GM21367 (cell line): Measurements from ENCODE around the gene RHOD.

Experiments used
- ATAC-seq: cut with Tn5 transposase; IDR thresholded peaks from one replicate; pipeline ENCODE4 v1.9.1; 2021; ENCODE audit not compliant: unreplicated experiment

The RHOD gene, protein sequence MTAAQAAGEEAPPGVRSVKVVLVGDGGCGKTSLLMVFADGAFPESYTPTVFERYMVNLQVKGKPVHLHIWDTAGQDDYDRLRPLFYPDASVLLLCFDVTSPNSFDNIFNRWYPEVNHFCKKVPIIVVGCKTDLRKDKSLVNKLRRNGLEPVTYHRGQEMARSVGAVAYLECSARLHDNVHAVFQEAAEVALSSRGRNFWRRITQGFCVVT

DNA sequence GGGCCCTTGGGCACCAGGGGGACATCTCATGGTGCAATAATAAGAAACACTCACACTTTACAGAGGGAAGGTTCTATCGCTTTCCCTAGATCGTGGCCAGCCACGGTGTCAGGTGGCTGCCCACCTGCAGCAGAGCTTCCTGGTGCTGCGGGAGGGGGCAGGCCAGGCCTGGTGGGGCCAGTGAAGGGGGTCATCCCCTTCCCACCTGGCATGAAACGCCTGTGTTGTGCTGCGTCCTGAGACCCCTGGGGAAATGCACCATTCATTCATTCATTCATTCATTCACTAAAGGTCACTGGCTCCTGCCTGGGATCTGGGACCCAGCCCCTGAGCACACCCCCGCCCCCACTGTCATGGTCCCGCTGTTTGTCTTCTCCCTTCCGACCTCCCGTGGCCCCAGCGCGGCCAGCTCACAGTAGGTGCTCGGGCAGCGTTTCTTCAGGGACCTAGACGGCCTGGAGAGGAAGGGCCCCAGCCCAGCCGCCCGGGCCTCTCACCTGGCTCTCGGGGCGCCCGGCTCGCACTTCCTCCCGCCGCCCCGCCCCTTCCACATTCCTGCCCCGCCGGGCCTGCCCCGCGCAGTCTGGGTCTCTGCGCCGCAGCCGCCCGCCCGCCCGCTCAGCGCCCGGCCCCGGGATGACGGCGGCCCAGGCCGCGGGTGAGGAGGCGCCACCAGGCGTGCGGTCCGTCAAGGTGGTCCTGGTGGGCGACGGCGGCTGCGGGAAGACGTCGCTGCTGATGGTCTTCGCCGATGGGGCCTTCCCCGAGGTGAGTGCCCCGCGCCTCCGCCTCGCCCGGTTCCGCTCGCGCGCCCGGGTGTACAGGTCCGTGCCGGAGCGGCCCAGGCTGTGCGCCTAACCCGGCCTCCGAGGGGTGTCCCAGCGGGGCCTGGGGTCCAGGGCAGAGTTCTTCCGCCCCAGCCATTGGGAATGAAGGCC lies at the start of gene RHOD:
TSS of gene RHOD (plus strand) at position 581 of the 938 bp plus-strand sequence. CDS start at position 637, 56 bp downstream.
- no peak for ATAC-seq

DNA sequence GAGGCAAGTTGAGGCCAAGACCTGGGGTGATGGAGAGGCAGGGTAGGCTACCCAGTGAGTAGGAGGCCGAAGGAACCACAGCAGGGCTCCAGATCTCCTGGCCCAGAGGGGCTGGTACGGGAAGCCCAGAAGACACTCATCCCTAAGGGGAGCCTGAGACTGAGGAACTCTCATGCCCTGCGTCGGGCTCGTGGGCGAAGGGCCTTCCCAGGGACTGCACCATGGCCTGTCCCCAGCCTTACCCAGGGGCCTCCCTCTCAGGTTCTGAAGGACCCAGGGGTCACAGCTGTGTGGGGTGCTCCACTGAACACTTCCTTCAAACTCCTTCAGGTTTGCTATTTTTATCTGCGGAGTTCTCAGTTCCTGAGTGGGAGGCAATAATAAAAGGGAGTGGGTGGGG lies 49.5 kb upstream of the RHOD start:
- ATAC-seq = no peak

DNA sequence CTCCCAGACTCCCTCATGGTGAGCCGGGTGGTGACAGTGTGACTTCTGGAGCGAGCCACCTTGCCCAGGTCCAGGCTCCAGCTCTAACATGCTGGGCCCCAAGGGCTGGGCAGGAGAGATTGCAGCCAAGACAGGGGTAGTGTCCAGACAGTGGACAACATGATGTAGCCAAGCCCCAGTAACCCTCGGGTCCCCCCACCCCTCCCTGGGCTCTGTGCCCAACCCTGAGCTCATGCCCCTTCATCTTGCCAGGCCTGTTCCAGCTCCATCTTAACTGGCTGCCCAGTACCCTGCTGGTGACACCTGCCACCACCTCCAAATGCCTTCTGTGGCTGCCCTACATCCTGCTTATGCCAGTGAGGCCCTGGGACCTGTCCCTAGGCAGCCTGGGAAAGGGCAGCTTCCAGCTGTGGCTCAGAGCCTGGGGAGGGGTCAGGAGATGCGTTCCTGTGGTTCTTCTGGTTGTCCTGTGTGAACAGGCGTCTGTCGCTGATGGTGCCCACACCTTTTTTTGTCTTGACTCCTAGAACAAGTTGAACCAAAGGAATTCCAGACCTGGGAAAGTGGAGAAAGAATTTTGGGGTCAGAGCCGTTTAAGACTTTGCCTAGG lies 46.2 kb upstream of the RHOD start:
- no peak for ATAC-seq

DNA sequence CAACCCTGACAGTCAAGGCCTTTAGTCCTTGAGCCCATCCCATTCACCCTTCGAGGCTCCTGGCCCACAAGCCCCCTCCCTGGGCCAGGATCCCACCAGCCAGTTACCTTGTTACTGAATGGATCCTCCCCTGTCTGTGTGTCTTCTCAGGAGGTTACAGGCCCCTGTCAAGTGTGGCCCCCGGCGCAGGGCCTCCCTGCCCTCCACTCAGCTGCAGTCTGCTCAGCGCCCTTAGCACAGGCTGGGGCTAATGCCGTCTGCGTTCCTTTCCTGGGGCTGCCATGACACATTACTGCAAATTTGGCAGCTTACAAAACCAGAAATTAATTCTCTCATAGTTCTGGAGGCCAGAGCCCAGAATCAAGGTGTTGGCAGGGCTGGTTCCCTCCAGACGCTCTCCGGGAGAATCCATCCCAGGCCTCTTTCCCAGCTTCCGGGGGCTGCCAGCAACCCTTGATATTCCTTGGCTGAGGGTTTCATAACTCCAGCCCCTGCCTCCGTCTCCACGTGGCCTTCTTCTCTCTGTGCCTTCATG lies 43.1 kb upstream of the RHOD start:
- ATAC-seq = no peak

DNA sequence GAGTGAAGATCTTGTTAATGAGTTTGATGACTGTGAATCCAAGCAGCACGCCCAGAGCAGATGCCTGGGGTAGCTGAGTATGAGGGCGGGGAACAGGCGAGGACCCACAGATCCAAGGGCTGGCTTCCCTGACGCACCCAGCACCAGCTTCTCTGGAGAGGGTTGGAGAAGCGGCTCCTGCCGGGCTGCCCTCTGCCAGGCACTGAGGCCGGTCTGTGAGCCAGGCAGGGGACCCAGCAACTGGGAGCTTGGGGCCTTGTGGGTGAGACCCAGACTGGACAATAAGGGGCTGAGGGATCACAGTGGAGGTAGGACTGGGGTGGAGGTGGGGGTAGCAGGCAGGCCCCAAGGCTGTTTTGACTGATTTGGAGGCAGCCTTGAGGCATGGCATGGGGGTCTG lies 42.3 kb upstream of the RHOD start:
- ATAC-seq = no peak

DNA sequence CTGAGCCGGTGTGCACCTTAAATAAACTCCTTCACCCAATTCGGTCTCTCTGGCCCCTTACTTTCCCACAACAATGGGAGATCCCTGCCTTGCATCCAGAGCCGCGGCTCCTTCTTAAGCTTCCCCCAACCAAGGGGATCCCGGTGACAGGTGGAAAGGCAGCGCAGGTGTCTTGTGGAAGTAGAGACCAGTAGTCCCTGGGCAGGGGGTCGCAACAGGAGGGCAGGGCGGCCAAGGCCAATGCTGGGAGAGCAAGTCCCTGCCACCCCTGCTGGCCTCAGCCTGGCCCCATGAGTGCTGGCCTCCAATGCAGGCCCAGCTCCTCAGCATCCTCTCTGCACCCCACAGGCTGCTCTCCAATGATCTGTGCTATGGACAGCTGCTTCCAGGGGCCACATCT lies 41.6 kb upstream of the RHOD start:
- ATAC-seq = no peak

DNA sequence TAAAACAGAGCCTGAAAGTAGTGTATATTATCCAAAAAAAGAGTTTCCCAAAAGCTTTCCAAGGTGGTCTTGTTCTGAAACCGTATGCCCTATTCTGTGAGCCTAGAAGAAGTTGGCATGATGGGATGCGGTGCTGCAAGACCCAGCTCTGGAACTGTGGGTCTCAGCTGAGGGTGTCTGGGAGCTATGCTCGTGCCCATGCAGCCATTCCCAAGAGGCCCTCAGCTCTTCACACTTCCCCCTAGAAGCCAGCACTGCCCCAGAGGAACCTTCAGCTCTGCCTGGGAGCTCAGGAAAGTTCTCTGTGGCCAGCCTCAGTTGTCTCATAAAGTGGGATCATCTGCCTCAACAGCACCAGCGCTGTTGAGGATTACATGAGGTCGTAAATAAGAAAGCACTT lies 40.1 kb upstream of the RHOD start:
- ATAC-seq = no peak

DNA sequence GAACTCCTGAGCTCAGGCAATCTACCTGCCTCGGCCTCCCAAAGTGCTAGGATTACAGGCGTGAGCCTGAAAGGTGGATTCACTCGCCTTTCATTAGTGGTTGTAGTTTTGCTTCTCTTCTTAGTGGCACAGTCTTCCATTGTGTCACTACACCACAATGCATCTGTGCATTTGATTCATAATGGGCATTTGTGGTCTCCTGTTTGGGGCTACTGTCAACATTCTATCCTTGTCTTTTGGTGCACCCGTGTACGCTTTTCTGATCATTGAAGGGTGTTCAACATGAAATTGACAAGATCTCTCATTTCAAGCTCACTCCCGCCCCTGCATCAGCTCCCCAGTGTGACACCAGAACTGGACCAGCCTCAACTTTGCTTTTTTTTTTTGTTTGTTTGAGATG lies 35.7 kb upstream of the RHOD start:
- no peak for ATAC-seq

DNA sequence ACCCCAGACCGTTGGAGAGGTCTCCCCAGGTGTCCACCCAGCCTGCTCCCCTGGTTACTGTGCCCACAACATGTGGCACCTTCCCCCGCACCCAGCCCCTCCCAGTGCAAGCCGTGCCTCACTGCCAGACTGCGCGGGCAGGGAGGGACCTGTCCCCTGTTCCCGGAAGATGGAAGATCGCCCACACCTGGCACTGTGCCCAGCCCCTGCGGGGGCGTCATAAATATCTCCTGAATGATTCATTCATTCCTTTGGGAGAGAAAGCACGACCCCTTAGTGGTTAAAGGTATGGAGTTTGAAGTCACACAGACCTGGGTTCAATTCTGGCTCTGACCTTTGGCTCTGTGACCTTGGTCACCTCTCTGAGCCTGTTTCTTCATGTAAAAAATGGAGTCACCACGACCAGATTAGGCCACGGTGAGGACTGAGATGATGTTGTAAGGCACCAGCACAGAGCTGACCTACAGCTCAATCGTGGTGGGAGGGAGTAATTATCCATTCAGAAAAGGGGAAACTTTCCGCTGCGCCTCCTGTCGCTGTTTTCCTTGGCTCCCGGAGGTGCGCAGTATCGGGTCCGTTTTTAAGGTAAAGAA lies 34.2 kb upstream of the RHOD start:
- ATAC-seq = no peak

DNA sequence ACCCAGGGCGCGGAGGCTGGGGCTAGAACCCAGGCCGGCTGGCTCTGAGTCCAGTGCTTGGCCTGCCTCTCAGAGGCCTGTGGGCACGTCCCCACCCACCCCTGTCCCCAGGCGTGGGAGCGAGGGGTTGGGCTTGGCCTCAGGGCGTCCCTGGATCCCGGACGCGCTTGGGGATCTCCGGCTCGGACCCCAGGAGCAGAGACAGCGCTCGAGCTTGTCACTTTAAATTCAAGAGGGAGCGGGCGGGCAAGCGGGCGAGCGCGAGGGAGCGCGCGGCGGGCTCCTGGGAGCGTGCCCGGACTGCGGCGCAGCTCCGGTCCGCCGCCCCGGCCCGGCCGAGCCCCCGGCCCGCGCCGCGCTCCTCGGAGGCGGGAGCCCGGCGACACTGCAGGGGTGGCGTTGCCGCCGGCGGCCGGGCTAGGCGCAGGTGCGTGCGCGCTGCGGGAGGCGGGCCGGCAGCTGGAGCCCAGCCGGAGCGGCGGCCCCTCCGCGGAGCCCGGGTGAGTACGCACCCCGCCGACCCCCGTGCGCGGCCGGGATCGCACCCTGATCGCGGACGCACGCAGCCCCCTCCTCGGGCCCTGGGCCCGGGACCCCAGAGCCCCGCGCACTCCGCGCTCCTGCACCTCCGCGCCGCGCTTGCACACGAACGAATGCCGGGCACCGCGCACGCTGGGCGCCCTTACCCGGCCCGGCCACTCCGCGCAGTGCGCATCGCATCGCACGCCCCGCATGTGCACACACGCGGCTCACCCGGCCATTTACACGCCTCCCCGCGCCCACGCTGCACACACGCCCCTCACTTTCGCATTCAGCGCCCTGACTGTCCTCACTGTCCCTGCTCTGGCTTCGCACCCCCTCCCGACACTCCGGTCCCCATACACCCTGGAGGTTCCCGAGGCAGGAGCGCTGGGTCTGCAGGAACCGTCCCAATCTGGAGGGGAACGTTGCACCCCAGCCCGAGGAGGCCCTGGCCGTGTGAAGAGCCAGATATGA lies 33.4 kb upstream of the RHOD start, which contains the start of gene SYT12:
TSS of gene SYT12 (plus strand) at position 174 of the 996 bp plus-strand sequence. CDS start 7,011 bp downstream, outside the sequence.
- ATAC-seq = no peak

DNA sequence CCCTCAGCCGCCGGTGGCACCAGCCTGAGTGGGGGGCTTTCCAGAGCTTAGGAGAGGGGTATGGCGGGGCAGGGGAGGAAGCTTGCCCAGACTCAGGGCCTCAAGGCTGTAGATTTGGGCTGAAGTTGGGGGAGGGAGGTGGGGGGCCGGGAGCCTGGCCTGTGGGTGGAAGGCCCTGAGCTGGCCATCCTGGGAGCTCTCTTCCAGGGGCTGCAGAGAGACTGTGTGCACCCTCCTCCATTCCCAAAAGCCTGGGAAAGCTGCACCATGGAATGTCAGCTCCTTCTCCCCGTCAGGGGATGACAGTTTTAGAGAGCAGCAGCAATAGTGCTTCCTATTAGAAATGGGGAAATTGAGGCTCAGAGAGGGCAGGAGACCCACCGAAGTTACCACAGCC lies 32.7 kb upstream of the RHOD start:
- ATAC-seq = no peak

DNA sequence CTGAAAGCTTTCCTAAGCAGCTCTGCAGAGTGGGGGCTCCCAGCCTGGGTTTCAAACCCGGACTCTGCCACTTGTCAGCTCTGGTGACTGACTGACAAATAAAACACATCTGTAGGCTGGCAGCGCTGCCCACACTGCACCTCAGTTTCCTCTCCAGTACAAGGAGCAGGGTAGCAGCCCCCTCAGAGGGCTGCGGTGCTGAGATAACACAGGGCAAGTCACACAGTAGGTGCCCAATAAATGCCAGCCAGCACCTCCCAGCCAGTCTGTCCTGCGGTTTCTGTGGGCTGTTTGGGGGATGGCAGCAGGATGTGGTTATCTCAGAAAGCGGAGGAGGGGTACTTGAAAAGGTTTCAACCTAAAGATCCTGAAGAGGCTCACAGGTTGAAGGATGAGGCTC lies 32.2 kb upstream of the RHOD start:
- ATAC-seq = no peak

DNA sequence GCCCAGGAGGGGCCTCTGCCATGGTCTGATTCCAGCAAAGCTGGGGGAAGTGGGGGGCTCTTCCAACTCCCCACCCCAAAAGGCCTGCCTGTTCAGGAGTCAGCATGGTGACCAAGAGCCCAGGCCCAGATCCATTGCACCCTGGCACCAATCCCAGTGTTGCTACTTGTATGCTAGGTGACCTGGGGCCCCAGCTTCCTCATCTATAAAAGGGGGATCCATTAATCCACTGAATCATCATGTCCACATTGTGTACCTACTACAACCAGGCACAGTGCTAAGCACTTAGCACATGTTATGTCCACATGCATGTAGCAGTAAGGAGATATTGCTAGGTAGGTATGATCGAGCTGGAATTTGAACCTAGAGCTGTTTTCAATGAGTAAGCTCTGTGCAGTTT lies 31.7 kb upstream of the RHOD start:
- ATAC-seq = no peak

DNA sequence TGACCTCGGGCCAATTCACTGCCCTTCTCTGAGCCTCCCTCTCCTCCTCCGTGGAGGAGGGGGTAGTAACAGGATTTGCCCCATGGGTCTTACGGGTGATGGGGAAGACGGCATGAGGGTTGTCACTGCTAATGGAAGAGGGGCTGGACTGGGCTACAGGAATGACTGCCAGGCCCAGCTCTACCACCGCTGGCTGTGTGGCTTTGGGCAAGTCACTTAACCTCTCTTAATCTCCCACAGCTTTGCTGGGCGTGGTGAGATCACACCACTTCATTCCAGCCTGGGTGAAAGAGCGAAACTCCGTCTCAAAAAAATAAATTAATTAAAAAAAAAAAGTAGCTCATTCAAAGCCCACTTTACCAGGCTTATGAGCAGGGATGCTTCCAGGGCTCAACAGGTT lies 30.9 kb upstream of the RHOD start:
- no peak for ATAC-seq

DNA sequence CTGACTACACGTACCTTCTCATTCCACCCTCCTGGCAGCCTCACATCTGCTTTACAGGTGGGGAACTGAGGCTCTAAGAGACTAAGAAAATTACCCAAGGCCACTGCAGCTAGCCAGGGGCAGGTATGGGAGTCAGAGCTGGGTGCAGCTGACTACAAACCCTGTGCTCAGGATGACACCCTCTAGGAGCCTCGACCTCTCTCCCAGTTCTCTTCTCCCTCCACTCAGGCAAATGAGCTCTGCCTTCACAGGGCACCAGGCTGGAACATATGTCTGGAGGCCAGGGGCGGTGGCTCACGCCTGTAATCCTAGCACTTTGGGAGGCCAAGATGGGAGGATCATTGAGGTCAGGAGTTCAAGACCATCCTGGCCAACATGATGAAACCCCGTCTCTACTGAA lies 29.7 kb upstream of the RHOD start:
- no peak for ATAC-seq

DNA sequence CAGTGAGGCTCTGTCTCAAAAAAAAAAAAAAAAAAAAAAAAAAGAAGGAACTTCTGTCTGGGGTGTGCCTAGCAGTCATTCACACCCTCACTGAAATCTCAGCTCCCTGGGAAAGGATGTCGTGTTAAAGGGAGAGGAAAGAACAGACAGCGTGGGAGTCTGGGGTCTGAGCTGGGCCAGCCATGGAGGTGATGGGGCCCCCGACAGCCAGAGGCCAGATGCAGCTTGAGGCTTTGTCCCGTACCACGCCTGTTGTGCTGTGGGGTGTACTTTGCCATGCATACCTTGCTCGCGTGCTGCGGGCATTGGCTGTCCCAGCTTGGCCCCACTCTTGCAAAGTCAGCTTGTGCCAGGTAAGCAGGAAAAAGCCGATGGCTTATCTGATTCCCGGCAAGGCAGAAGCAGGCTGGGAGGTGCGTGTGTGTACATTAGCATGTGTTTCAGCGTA lies 29.1 kb upstream of the RHOD start:
- ATAC-seq = no peak

DNA sequence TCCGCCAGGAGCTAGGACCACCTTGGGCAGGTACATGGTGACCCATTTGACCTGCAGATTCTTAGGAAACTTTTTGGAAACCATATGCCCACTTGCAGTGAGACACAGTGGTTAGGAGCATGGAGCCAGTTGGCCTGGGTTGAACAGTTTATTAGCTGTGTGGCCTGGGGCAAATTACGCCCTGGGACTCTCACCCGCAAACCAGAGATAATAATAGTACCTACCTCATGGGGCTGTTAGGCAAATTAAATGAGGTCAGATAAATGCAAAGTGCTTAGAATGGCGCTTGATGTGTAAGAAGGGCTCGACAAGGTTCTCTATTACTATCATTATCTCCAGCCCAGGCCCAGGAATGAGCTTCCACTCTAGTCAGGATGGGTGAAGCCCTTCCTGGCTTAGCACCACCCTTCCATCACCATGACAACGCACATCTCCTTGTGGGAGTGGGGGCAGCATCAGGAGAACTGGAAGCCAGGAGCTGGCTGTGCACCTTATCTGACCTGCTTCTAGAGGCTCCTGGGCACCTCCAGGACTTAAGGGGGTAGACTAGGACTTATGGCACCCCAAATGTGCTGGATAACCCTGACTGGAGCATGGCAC lies 28.6 kb upstream of the RHOD start:
- ATAC-seq = peak; percentile 73

DNA sequence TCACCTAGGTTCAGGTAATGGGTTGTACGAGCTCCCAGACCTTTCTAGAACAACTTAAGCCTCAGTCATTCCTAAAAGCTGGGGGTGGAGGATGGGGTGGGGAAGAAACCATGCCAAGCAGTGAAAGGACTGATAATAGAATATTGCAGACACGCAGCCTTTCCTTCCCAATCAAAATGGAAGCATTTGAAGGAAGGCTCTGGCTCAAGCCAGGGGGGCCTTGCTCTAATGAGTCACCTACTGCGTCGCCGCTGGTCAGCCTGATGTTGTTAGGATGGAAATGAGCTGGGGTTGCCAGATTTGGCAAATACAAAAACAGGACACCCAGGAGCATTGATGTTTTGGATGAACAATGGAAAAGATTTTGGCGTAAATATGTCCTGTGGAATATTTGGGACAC lies 27.5 kb upstream of the RHOD start:
- no peak for ATAC-seq

DNA sequence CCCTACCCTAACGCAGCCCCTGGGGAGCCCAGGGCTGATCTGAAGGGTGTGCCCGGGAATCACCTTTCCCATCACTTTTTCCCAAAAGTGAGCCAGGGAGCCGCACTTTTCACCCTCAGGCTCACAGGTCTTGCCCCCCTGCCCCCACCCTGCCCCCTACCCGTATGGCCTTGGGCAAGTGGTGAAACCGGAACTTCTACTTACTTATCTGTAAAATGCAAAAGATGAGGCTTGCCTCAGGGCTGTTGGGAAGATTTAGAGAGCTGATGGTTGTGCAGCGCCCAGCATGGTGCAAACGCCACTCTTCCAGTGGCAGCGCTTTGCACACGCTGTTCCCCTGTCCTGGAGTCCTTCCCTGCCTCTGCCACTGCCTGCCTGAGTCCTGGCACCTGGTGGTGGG lies 25.7 kb upstream of the RHOD start:
- no peak for ATAC-seq
